IPS-20b (cell line): ENCODE measurements around the gene NCKAP1.

Experiments used
- H3K27ac ChIP-seq: one replicate; pipeline ENCODE4 v1.5.1; 2013; ENCODE audit warnings: low read length
- H3K27me3 ChIP-seq: 2 replicates; pipeline ENCODE4 v1.6.1; 2013; ENCODE audit warnings: mild to moderate bottlenecking, low read length, inconsistent platforms; ENCODE audit not compliant: insufficient read depth
- H3K36me3 ChIP-seq: 2 replicates; pipeline ENCODE4 v1.6.1; 2013; ENCODE audit warnings: low read depth, mild to moderate bottlenecking, inconsistent platforms, low read length, moderate library complexity; ENCODE audit not compliant: insufficient read depth
- H3K4me1 ChIP-seq: 2 replicates; pipeline ENCODE4 v1.6.1; 2013; ENCODE audit warnings: mild to moderate bottlenecking, control low read depth, inconsistent platforms, low read length, moderate library complexity; ENCODE audit not compliant: insufficient read depth
- H3K4me3 ChIP-seq: 2 replicates; pipeline ENCODE4 v1.5.1; 2013; ENCODE audit warnings: mild to moderate bottlenecking, low read length, inconsistent platforms
- H3K9ac ChIP-seq: 2 replicates; pipeline ENCODE4 v1.6.1; 2013; ENCODE audit warnings: low read depth, mild to moderate bottlenecking, inconsistent platforms, low read length, moderate library complexity
- H3K9me3 ChIP-seq: 2 replicates; pipeline ENCODE4 v1.6.1; 2013; ENCODE audit warnings: mild to moderate bottlenecking, low read depth, low read length, inconsistent platforms; ENCODE audit not compliant: insufficient read depth

Gene NCKAP1

GRCh38 chr2:182862091-182862490 is 176.2 kb downstream of the NCKAP1 start:
- no peak overlapping the region for H3K9ac ChIP-seq
- H3K36me3 ChIP-seq = no peaks in the 10 kb centered on the region
- no peak overlapping the region for H3K27ac ChIP-seq

GRCh38 chr2:182860858-182861257 is 177.4 kb downstream of the NCKAP1 start:
- H3K27ac ChIP-seq = no peak overlapping the region

More at GRCh38 chr2:182862091-182862490, 176.2 kb downstream of the NCKAP1 start:
- H3K4me3 ChIP-seq = no peak overlapping the region
- H3K27me3 ChIP-seq = peaks cover 36% of the 10 kb centered on the region
- H3K9me3 ChIP-seq = no peaks in the 10 kb centered on the region
- H3K4me1 ChIP-seq = peaks cover 5% of the 10 kb centered on the region; the same call in 1 of the 2 replicates

More at GRCh38 chr2:182860858-182861257, 177.4 kb downstream of the NCKAP1 start:
- Histone ChIP-seq H3K9me3 (no peaks in the 10 kb centered on the region), H3K9ac (no peak overlapping the region), H3K36me3 (no peaks in the 10 kb centered on the region), H3K27me3 (peaks cover 24% of the 10 kb centered on the region), H3K4me1 (peaks cover 5% of the 10 kb centered on the region; the same call in 1 of the 2 replicates), H3K4me3 (no peak overlapping the region)
